DND-41 (cell line): ENCODE measurements around the gene TSPAN14.

Experiments
- ATAC-seq: fragments of 200-7000 bp; cut with Tn5 transposase; 3 replicates; pipeline ENCODE4 v1.9.1; 2021; ENCODE audit warnings: low read depth; ENCODE audit not compliant: insufficient read depth
- DNase-seq: peaks from one replicate; pipeline ENCODE4 v3.0.0-alpha.2; 2020
- H2AFZ ChIP-seq: 2 replicates; pipeline ENCODE4 v1.6.0; 2012; ENCODE audit warnings: low read depth, low read length
- H3K27ac ChIP-seq: 2 replicates; pipeline ENCODE4 v1.5.1; 2012; ENCODE audit warnings: low read length, inconsistent platforms
- H3K27me3 ChIP-seq: fragments of 200-600 bp; sonication (generic); 2 replicates; pipeline ENCODE4 v1.6.0; 2012; ENCODE audit warnings: low read length, mild to moderate bottlenecking, inconsistent platforms; ENCODE audit not compliant: insufficient read depth, poor library complexity
- H3K36me3 ChIP-seq: 2 replicates; pipeline ENCODE4 v1.5.1; 2012; ENCODE audit warnings: low read length, inconsistent platforms; ENCODE audit not compliant: insufficient read depth
- H3K4me1 ChIP-seq: 2 replicates; pipeline ENCODE4 v1.5.1; 2012; ENCODE audit warnings: mild to moderate bottlenecking, low read length; ENCODE audit not compliant: insufficient read depth
- H3K4me2 ChIP-seq: 2 replicates; pipeline ENCODE4 v1.6.0; 2012; ENCODE audit warnings: mild to moderate bottlenecking, moderate library complexity, low read length, inconsistent platforms; ENCODE audit not compliant: insufficient read depth
- H3K4me3 ChIP-seq, 2 experiments: fragments of 200-600 bp in 1 of 2; shearing (Covaris generic) in 1 of 2; 2 replicates each; pipeline ENCODE4 v1.5.1; 2012 to 2016; ENCODE audit warnings: inconsistent platforms in 2 of 2, low read length in 2 of 2, mild to moderate bottlenecking in 2 of 2, low read depth in 1 of 2, moderate library complexity in 1 of 2
- H3K79me2 ChIP-seq: 2 replicates; pipeline ENCODE4 v1.6.0; 2012; ENCODE audit warnings: low read length, inconsistent platforms; ENCODE audit not compliant: insufficient read depth
- H3K9ac ChIP-seq: 2 replicates; pipeline ENCODE4 v1.6.0; 2012; ENCODE audit warnings: low read depth, mild to moderate bottlenecking, inconsistent platforms, low read length, moderate library complexity
- H3K9me3 ChIP-seq: 2 replicates; pipeline ENCODE4 v1.5.1; 2012; ENCODE audit warnings: low read length, moderate library complexity, mild to moderate bottlenecking, inconsistent platforms; ENCODE audit not compliant: insufficient read depth, severe bottlenecking
- H4K20me1 ChIP-seq: 2 replicates; pipeline ENCODE4 v1.6.0; 2012; ENCODE audit warnings: low read length; ENCODE audit not compliant: insufficient read depth
- EZH2 ChIP-seq: IDR thresholded peaks from 3 replicates; pipeline ENCODE4 v1.6.1; 2012; ENCODE audit warnings: borderline replicate concordance, low read depth, mild to moderate bottlenecking, moderate library complexity, low read length, inconsistent platforms; ENCODE audit not compliant: severe bottlenecking
- TF ChIP-seq, protein P1 (sequence below): IDR thresholded peaks from 2 replicates; pipeline ENCODE4 v1.5.1; 2012; ENCODE audit warnings: borderline replicate concordance, low read length, moderate library complexity, mild to moderate bottlenecking; ENCODE audit not compliant: poor library complexity, severe bottlenecking; ENCODE audit errors: extremely low read depth

The TSPAN14 gene

DNA sequence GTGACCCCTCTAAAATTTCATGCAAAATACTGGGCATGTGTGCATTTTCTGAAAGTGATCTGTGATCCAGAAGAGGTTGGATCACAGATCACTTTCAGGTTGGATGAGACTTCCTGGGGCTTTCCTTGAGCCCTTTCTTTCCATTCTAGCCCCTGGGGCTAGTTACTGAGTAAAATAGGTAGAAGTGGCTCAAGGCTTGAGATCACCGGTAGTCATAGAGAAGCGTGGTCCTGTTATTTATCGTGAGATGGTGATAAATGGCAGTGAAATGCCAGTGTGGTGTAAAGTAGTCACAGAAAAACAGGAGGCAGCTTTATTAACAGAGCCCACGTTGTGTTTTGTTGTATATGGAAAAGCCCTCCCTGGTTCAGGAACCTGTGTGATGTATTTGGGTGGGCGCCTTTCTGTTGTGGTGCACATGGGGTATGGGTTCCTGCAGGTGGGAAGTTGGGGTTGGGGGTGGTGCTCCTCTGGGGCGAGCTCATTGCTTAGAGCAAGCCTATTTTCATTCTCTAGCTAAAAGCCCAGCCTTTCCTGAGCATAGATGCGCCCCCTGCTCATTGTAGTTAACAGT, 49.6 kb downstream of the TSPAN14 start:
- Histone ChIP-seq H3K4me1 (no peaks in the 10 kb centered on the region), H3K27ac (no peak overlapping the region), H3K36me3 (peaks cover 11% of the 10 kb centered on the region; the same call in 1 of the 2 replicates), H3K9ac (no peak overlapping the region), H3K4me2 (no peak overlapping the region), H4K20me1 (peaks cover 41% of the 10 kb centered on the region), H3K79me2 (peaks cover 3% of the 10 kb centered on the region; the same call in 1 of the 2 replicates), H2AFZ (no peak overlapping the region), H3K4me3 (no peak overlapping the region), H3K9me3 (no peaks in the 10 kb centered on the region), H3K27me3 (no peaks in the 10 kb centered on the region)
- TF ChIP-seq EZH2, result no peak
- TF ChIP-seq, protein P1, sequence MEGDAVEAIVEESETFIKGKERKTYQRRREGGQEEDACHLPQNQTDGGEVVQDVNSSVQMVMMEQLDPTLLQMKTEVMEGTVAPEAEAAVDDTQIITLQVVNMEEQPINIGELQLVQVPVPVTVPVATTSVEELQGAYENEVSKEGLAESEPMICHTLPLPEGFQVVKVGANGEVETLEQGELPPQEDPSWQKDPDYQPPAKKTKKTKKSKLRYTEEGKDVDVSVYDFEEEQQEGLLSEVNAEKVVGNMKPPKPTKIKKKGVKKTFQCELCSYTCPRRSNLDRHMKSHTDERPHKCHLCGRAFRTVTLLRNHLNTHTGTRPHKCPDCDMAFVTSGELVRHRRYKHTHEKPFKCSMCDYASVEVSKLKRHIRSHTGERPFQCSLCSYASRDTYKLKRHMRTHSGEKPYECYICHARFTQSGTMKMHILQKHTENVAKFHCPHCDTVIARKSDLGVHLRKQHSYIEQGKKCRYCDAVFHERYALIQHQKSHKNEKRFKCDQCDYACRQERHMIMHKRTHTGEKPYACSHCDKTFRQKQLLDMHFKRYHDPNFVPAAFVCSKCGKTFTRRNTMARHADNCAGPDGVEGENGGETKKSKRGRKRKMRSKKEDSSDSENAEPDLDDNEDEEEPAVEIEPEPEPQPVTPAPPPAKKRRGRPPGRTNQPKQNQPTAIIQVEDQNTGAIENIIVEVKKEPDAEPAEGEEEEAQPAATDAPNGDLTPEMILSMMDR, result no peak
- 0 out of 3 replicates have a peak, but pooled peaks have one; percentile 29 for ATAC-seq
- no peak for DNase-seq

GRCh38 chr10:80504158-80504811, 50.2 kb downstream of the TSPAN14 start:
- no peaks in the 10 kb centered on the region for H3K27me3 ChIP-seq
- peaks cover 2% of the 10 kb centered on the region; the same call in 1 of the 2 replicates for H3K79me2 ChIP-seq
- no peak overlapping the region for H2AFZ ChIP-seq
- no peaks in the 10 kb centered on the region for H3K4me1 ChIP-seq
- DNase-seq, result no peak
- H3K4me2 ChIP-seq, result no peak overlapping the region
- no peak for TF ChIP-seq EZH2
- TF ChIP-seq, protein P1, result no peak
- 0 out of 3 replicates have a peak, but pooled peaks have one; percentile 12 for ATAC-seq
- no peaks in the 10 kb centered on the region for H3K9me3 ChIP-seq
- no peak overlapping the region for H3K9ac ChIP-seq
- no peak overlapping the region for H3K4me3 ChIP-seq
- no peak overlapping the region for H3K27ac ChIP-seq
- H4K20me1 ChIP-seq, result peaks cover 35% of the 10 kb centered on the region
- H3K36me3 ChIP-seq, result peaks cover 14% of the 10 kb centered on the region

- DNase-seq (no peak), ATAC-seq (no peak)
- no peak for TF ChIP-seq EZH2
- TF ChIP-seq, protein P1, result no peak
- H3K4me1 ChIP-seq, result no peaks in the 10 kb centered on the region
- H2AFZ ChIP-seq, result no peak overlapping the region
- peaks cover 33% of the 10 kb centered on the region for H4K20me1 ChIP-seq
- no peak overlapping the region for H3K9ac ChIP-seq
- peaks cover 21% of the 10 kb centered on the region for H3K36me3 ChIP-seq
- H3K4me3 ChIP-seq, result no peak overlapping the region
- H3K79me2 ChIP-seq, result no peaks in the 10 kb centered on the region; the same call in 1 of the 2 replicates
- no peaks in the 10 kb centered on the region for H3K27me3 ChIP-seq
- no peak overlapping the region for H3K4me2 ChIP-seq
- H3K9me3 ChIP-seq, result no peaks in the 10 kb centered on the region
- H3K27ac ChIP-seq, result no peak overlapping the region
These were observed 50.9 kb downstream of the TSPAN14 start for GRCh38 chr10:80504897-80505465.
